SK-N-MC (cell line): ENCODE data around the gene EME2.

Source experiments
- EZH2 ChIP-seq: fragments of 200-600 bp; sonication (generic); IDR thresholded peaks from one replicate; pipeline ENCODE4 v1.6.1; 2017; ENCODE audit warnings: antibody characterized with exemption
- FOXP2 ChIP-seq: optimal IDR thresholded peaks from 2 replicates; pipeline ENCODE3; 2011; ENCODE audit warnings: mild to moderate bottlenecking, moderate library complexity; ENCODE audit not compliant: insufficient read depth; ENCODE audit errors: extremely low read length, control extremely low read depth
- POLR2AphosphoS5 ChIP-seq: IDR thresholded peaks from 2 replicates; pipeline ENCODE4 v1.6.1; 2012; ENCODE audit warnings: mild to moderate bottlenecking, low read depth, low read length, borderline replicate concordance

GRCh38 chr16:1790261-1790610 is 17.6 kb downstream of the EME2 start:
- TF ChIP-seq EZH2 (no peak), POLR2AphosphoS5 (no peak), FOXP2 (no peak)
